ENCODE measurements around the gene WWOX. TPM values are rescaled to one million over a fixed set of nuclear protein-coding genes. Genes with fewer than 3 reads are reported as not detected.

WWOX gene
- polyA plus RNA-seq, 3 donors, result 40.3 to 43.7 (median 41.5) TPM

- no peak for DNase-seq (ENCODE audit: low read depth in 3 of 3, low spot score in 2 of 3)
These were observed 980.4 kb downstream of the WWOX start for GRCh38 chr16:79079656-79080420.

- no peak for DNase-seq (ENCODE audit: low read depth in 3 of 3, low spot score in 2 of 3)
These were observed 982.0 kb downstream of the WWOX start for GRCh38 chr16:79081297-79082066.

DNA sequence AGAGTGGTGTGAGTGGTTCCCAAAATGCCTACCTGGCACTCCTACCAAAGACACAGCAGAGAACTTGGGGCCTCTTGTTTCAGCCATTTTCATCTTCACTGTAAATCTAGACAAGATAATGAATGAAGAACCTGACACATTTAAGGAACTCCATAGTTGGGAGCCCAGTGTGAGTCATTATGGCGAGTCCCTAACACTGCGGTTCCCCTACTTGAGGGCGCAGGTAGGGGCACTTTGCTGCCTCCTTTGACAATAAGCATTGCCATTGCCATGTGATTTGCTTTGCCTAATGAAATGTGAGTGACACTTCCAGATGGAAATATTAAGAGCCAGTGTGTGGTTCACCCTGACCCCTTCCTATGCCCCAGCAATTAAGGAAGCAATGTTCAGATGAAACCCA, 983.5 kb downstream of the WWOX start:
- no peak for DNase-seq (ENCODE audit: low read depth in 3 of 3, low spot score in 2 of 3)

DNA sequence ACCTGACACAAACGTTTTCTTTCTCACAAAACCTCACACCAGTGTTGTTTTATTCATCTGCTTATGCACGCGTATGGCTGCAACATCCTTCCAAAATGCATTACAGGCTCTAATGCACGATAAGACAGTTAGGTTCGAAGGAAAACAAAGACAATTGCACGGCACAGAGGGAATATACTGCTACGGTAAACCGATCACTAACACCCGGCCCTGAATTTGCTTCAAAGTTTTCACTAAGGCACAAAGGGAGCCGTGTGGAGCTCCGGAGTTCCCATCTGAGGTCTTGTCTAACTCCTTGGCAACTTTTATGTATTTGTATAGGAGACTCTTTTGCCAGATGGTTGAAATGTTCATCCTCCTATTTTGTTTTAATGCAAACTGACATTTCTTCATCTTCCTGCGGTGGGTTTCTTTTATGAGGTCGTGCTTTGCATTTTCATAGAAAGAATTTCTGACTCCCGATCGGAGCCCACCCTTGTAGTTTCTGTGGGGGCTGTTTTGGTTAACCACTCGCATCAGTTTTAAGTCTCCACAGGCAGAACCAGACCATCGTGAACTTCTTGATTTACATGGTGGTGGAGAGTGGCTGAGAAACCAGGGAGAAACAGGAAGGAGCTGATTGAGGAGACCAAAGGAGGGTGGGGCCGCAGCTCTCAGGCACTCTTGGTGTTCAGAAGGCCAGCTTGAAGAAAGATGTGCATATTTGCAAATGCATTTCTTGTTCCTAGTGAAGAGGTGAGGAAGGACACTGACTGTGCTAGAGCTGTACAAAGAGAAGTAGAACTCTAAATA, 984.2 kb downstream of the WWOX start:
- no peak for DNase-seq (ENCODE audit: low read depth in 3 of 3, low spot score in 2 of 3)

GRCh38 chr16:79088971-79089370, 989.5 kb downstream of the WWOX start:
- DNase-seq (ENCODE audit: low read depth in 3 of 3, low spot score in 2 of 3), result no peak

GRCh38 chr16:79089735-79090284, 990.4 kb downstream of the WWOX start:
- DNase-seq (ENCODE audit: low read depth in 3 of 3, low spot score in 2 of 3), result peak; percentile 52 to 58 (median 57)

GRCh38 chr16:79090966-79091365, 991.5 kb downstream of the WWOX start:
- DNase-seq (ENCODE audit: low read depth in 3 of 3, low spot score in 2 of 3), result no peak

GRCh38 chr16:79092846-79093245, 993.4 kb downstream of the WWOX start:
- DNase-seq (ENCODE audit: low read depth in 3 of 3, low spot score in 2 of 3), result no peak

- no peak for DNase-seq (ENCODE audit: low read depth in 3 of 3, low spot score in 2 of 3)
These were observed 994.1 kb downstream of the WWOX start for GRCh38 chr16:79093554-79093967.

DNA sequence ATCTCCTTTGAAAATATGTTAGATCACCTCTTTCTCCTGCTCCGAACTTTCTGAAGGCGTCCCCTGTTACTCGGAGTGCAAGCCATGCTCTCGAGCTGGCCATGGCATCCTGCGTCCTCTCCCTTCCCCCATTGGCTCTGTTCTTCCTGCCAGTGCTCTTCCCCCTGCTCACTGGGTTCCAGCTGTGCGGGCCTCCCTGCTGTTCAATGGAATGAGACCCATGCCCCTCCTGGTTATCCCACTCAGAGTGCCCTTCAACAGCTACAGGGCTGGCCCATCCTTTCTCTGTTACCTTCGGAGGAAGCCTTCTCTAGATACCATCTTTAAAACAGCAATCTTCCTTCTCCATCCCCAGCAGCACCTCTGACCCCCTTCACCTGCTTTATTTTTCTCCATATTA, 996.8 kb downstream of the WWOX start:
- no peak for DNase-seq (ENCODE audit: low read depth in 3 of 3, low spot score in 2 of 3)

- DNase-seq (ENCODE audit: low read depth in 3 of 3, low spot score in 2 of 3), result no peak
These were observed 997.7 kb downstream of the WWOX start for GRCh38 chr16:79097166-79097565.

DNA sequence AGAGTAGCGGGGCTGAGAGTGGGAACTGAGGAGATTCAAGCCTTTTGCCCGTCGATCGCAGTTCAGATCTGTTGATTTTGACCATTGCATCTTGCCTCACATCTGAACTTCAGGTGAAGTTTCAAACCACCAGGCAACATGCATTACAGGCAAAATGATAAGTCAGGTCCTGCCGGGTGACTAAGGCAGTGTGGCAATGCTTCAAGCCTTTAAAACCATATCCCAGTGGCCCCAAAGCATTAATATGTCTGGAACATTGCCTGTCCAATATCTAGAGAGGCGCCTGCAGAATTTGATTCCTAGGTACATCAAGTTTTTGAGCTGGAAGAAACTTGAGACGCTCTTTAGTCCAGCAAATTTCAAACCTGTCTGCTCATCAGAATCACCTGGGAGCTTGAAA, 998.3 kb downstream of the WWOX start:
- DNase-seq (ENCODE audit: low read depth in 3 of 3, low spot score in 2 of 3), result no peak

GRCh38 chr16:79098907-79099306, 999.5 kb downstream of the WWOX start:
- no peak for DNase-seq (ENCODE audit: low read depth in 3 of 3, low spot score in 2 of 3)

DNA sequence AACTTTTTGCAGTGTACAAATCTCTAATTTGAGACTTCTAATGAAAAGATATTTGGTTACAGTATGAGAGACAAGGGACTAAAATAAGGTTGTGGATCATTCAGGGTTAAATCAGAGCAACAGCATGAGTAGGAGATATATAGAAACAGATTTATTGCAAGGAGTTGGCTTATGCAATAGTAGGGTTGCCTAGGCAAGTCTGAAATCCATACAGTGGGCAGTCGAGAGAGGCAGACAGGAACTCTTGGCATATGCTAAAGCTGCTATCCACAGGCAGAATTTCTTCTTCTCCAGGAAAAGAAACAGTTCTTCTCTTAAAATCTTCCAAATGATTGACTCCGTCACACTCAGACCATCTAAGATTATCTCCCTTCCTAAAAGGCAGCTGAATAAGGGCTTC, 1000.3 kb downstream of the WWOX start:
- no peak for DNase-seq (ENCODE audit: low read depth in 3 of 3, low spot score in 2 of 3)

DNA sequence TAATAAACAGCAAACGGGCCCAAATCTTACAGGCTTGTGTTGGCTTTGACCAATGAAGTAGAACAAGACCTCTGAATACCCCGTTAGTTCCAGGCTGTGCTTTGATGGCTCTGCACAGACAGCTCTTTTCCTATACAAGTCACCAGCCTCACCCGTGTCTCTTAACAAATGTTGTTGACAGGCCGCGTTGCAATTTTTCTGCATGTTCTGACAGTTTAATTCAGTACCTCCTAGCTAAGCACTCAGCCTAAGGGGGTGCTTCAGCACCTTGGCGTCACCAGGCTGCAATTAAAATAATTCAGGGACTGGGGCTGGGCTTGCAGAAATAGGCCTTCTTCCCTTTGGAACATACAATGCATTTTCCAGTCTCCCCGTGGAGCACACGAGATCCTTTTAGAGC, 1001.0 kb downstream of the WWOX start:
- DNase-seq (ENCODE audit: low read depth in 3 of 3, low spot score in 2 of 3), result no peak

DNA sequence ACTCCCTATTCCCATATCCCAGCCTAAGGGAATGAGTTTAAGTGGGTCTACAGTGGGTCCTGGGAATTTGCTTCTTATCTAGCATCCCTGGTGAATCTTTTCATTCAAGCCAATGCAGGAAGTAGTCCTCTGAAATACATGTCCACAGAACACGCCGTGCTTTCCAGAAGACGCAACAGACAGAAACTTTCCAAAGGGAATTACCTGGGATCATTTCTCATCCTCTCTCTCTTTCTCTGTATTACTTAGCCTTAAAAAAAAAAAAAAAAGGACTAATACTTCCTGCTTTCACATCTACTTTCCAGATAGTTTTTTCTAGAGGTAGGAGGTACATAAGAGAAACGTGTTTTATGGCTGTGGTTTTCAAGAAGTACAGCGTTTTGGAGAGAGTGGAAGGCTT, 1002.0 kb downstream of the WWOX start:
- no peak for DNase-seq (ENCODE audit: low read depth in 3 of 3, low spot score in 2 of 3)

DNA sequence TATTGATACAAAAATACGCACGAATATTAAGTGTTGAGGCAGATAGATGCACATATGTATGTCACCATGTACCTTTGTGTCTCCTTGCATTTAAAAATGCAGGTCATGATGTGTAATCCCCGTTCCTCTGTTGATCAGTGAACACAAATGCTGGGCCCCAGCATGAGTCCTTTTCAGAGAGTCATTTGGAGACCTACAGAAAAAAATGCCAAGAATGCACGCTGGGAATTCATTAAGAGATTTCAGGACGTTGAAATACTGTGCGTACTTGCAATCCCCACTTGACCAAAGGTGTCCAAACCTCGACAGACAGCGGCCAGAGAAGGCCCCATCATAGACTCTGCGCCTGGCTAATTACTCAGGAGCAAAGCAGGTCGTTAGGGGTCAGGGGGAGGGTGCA, 1005.1 kb downstream of the WWOX start:
- DNase-seq (ENCODE audit: low read depth in 3 of 3, low spot score in 2 of 3), result no peak

GRCh38 chr16:79107301-79107700, 1007.8 kb downstream of the WWOX start:
- DNase-seq (ENCODE audit: low read depth in 3 of 3, low spot score in 2 of 3), result no peak

- no peak for DNase-seq (ENCODE audit: low read depth in 3 of 3, low spot score in 2 of 3)
These were observed 1010.3 kb downstream of the WWOX start for GRCh38 chr16:79109771-79110170.

DNA sequence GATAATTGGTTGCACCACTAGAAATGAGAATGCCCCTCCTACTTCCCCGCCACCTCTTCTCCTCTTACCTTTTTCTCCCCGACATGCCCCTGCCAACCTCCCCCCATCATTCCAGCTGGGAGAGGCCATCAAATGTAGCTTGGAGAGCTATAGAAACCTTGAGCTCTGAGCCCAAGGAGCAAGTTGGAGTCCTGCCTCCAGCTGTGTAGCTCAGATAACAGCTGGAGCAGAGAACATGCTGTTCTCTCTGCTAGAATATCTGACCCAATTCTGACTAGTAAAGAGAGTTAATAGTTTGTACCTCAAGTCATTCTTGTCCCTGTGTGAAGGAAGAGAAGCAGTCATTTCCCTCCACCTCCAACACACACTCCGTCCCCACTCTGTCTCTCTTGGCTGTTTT, 1010.8 kb downstream of the WWOX start:
- DNase-seq (ENCODE audit: low read depth in 3 of 3, low spot score in 2 of 3), result no peak

DNA sequence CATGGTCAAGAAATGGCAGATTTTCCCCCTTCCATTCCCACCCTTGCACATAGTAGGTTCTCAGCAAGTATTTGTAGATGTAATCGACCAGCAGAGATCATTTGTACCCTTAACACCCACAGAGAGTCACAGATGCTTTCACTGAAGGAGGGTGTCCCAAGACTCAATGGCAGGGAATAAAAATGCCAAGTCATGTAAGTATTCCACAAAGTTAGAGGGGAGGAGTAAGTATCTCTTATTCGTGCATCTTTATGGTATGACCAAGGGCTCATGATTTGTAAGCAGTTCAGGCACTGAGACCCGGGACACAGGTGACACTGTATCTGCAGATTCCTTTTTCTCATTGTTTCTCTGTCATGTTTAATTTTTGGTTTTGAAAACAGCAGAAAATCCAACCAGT, 1011.5 kb downstream of the WWOX start:
- no peak for DNase-seq (ENCODE audit: low read depth in 3 of 3, low spot score in 2 of 3)

Data from right renal cortex interstitium (tissue), 3 donors.